Activated CD8-positive, alpha-beta memory T cell treated with anti-CD3 and anti-CD28 coated beads for 1 hour (primary cell): ENCODE results near the gene VAV2.
"Not testable (repeated sequence)": the region's sequence is repeated elsewhere in the genome, so short reads cannot be mapped to it uniquely, and the experiment has no call there.

Source experiments
- DNase-seq, 2 donors: peaks; one replicate each; pipeline ENCODE4 v3.0.0-alpha.2; 2020; ENCODE audit warnings: low read depth in 1 of 2; ENCODE audit errors: extremely low read depth in 1 of 2

The VAV2 gene

GRCh38 chr9:133897675-133898074 is 94.4 kb downstream of the VAV2 start:
- no peak for DNase-seq

- not testable (repeated sequence) for DNase-seq
These were observed 96.1 kb downstream of the VAV2 start for GRCh38 chr9:133896007-133896406.

GRCh38 chr9:133895335-133895734 is 96.8 kb downstream of the VAV2 start:
- DNase-seq: no peak

- DNase-seq: no peak
These were observed 97.5 kb downstream of the VAV2 start for GRCh38 chr9:133894377-133895321.

GRCh38 chr9:133893191-133893994 is 98.7 kb downstream of the VAV2 start:
- DNase-seq: no peak

- DNase-seq: no peak
These were observed 99.8 kb downstream of the VAV2 start for GRCh38 chr9:133892193-133892920.

GRCh38 chr9:133891741-133892140 is 100.4 kb downstream of the VAV2 start:
- DNase-seq: no peak

GRCh38 chr9:133890583-133890982 is 101.5 kb downstream of the VAV2 start:
- DNase-seq: no peak

- DNase-seq: no peak
These were observed 102.4 kb downstream of the VAV2 start for GRCh38 chr9:133889584-133890301.

- DNase-seq: no peak
These were observed 103.2 kb downstream of the VAV2 start for GRCh38 chr9:133888809-133889491.

GRCh38 chr9:133888048-133888808 is 103.9 kb downstream of the VAV2 start:
- DNase-seq: no peak

GRCh38 chr9:133887540-133888047 is 104.5 kb downstream of the VAV2 start:
- no peak for DNase-seq

GRCh38 chr9:133886563-133887501 is 105.3 kb downstream of the VAV2 start:
- DNase-seq: no peak

- DNase-seq: no peak
These were observed 107.0 kb downstream of the VAV2 start for GRCh38 chr9:133884907-133885744.

- DNase-seq: no peak
These were observed 109.0 kb downstream of the VAV2 start for GRCh38 chr9:133882849-133883755.
